NCI-H748 treated with DMSO at 0.1 percent for 48 hours (cell line): ENCODE results near the gene RAPGEF2.
A peak's percentile ranks its signal among the peaks of the same experiment; 100 is the strongest.
"Not testable (repeated sequence)": the region's sequence is repeated elsewhere in the genome, so short reads cannot be mapped to it uniquely, and the experiment has no call there.

Experiments used
- DNase-seq: peaks from one replicate; lab custom pipeline; 2025; lab: John Stamatoyannopoulos, UW

The RAPGEF2 gene

GRCh38 chr4:159137176-159137575 lies 34.3 kb downstream of the RAPGEF2 start:
- DNase-seq = peak; percentile 22

- no peak for DNase-seq
These were observed 35.6 kb downstream of the RAPGEF2 start for GRCh38 chr4:159138436-159138835.

DNA sequence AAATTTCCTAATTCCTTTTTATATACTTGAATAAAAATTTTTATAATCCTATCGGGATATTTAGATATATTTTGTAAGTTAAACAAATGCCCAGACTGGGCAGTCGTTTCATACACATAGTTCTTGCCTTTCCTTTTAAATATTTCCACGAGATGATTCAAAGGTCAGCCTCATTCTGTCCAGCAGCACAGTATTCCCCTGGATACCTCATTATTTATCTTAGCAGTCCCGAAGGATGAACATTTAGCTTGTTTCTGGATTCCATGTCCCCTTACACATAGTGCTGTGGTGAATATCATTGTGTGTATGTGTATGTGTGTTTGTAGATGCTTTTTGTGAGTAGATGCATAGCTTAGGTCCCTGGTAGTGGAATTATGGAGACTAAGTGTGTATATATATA lies 38.3 kb downstream of the RAPGEF2 start:
- no peak for DNase-seq

DNA sequence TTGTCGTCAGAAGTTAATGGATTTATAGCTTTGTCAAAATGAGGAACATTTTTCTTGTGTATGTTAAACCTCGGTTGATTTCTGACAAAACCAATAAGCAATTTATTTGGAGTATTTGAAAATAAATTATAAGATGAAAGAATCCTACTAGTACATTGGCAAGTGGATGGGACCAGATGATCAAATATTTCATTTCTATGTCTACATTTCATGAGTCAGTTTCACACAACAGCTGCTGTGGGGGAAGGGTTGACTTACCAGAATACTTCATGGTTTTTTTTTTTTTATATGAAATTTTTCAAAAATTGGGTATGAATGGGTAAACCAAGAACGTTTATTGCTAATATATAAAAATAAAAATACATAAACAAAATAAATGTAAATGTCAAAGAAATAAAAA lies 39.4 kb downstream of the RAPGEF2 start:
- DNase-seq = no peak

GRCh38 chr4:159142681-159143384 lies 40.0 kb downstream of the RAPGEF2 start:
- DNase-seq = no peak

DNA sequence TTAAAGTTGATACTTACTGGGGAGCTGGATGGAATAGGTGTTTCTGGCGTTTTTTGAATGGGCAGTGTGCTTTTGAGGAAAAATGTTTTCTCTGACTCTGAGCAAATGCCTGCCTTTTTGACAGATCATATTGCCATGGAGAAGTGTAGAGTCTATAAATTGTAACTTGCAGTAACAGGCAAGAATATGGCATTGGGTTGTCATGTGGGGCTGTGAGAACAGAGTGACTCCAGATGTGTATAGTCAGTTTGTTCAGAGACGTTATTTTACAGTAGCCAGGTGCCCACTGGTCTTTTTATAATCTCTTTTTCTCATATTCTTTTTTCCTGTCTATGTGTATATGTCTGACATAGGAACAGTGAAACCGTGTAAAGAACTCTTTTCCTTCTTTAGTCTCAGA lies 40.8 kb downstream of the RAPGEF2 start:
- DNase-seq = no peak

- DNase-seq = no peak
These were observed 41.3 kb downstream of the RAPGEF2 start for GRCh38 chr4:159144112-159144694.

DNA sequence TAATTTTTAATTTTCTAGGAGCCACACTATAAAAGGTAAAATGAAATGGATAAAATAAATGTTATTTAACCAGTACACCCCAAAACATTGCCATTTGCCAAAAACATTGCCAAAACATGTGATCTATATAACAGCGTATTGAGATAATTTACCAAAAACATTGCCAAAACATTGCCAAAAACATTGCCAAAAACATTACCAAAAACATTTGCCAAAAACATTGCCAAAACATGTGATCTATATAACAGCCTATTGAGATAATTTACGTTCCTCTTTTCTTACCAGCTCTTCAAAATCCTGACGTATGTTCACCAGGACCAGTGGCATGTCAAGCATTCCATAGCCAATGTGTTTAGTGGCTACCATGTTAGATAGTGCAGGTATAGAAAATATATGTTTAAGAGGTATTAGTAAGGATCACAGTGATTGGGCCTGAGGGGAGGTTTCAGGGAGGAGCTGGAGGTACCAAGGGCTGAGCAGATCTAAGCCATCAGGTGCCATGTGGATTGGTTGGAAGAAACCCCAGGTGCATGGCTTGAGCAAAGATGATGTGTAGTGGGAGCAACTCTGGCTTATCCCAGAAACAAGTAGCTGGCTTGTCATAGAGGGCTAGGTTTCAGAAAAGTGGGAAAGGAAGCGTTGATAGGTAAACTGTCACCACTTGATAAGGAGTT lies 42.6 kb downstream of the RAPGEF2 start:
- no peak for DNase-seq

- no peak for DNase-seq
These were observed 43.1 kb downstream of the RAPGEF2 start for GRCh38 chr4:159145992-159146330.

- no peak for DNase-seq
These were observed 43.6 kb downstream of the RAPGEF2 start for GRCh38 chr4:159146488-159146887.

DNA sequence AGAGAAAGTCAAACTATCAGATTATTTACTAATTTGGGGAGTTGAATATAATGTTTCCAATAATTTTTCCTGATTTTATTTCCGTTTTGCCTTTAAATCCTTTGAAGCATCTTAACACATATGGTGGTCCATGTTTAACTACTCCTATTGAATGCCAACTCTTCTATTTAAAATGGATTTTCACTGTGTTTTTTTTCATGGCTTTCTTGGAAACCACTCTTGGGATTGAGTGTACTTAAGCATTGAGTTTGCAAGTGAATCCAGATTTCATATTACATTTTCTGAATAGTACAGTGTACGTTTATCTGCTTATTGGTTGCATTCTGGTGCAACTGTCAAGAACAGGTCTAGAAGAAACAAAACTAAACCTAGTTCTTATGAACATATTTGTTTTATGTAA lies 45.6 kb downstream of the RAPGEF2 start:
- DNase-seq = no peak

DNA sequence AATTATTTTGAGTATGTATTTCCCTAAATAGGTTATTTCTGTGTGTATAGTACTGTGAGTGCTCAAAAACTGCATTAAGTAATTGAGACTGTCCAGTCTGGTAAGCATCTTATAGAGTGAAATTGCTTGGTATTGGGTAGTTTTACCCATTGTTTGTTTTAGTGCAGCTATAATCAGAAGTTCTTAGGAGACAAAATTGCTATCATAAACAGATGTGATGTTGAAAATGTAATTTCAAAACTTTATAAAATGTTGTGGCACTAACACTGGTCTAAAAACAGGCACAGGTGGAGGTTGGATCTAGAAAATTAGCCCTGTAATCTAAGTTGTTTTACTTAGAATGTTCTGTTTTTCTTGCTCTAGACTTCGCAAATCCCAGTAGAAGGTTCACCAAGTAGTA lies 46.8 kb downstream of the RAPGEF2 start:
- DNase-seq = no peak

DNA sequence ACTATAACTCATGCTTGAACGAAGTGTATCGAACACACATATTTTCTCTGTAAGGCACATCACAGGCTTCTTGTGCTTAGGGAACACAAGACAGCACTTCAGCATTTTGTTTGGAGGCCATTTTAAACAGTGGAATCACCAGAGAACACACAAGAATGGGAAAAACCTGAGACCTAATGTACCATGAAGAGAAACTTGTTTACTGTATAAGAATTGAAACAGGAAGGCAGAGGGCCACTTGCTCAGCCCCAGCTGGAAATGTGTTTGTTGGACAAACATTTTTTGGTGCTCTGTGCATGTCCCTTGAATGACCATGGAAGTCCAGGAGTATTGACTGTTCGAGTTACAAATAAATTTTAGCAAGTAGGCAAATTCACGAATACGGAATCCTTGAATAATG lies 47.5 kb downstream of the RAPGEF2 start:
- DNase-seq = no peak

DNA sequence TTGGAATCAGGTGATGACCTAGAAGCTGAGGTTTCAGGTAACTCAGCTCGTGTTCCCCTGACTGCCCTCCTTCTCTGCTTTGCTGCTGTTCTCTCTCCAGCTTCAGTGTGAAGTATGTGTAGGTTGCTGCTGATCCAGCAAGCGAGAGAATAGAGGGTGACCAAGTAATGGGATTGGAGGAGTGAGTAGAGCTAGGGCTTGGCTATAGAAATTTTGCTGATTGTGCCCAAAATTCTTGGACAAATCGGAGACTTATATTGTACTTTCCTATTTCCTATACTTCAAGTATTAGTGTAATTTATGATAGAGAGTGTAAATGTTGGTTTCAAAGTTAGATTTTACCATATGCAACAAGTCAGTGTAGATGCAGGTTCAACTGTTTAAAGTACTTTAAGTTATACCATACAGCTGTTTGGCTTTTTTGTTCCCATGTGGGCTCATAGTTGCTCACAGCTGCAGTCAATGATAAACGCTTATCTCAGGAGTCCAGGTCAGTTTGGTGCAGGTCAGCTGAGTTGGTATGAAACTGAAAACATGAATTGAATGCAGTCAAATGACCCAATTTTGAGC lies 48.0 kb downstream of the RAPGEF2 start:
- no peak for DNase-seq

GRCh38 chr4:159151689-159152088 lies 48.8 kb downstream of the RAPGEF2 start:
- DNase-seq = no peak

- DNase-seq = no peak
These were observed 49.3 kb downstream of the RAPGEF2 start for GRCh38 chr4:159152181-159152580.

DNA sequence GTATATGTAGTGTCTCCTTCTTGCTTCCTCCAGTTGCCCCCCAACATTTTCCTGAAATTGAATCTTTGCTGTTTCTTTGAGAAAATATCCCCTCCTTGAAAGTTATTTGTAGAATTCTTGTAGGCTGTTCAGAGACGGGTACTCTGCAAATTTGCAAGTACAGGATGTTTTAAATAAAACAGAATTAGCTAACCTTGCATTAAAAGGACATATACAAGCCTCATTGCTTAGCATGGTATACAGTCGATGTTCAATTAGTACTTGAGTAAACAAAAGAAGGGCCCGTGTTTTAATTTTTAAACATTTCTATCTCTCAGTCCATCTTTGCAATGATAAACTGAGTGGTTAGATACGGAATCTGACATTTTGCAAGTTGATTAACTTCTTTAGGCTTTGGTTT lies 50.8 kb downstream of the RAPGEF2 start:
- DNase-seq = no peak

- DNase-seq = no peak
These were observed 52.2 kb downstream of the RAPGEF2 start for GRCh38 chr4:159155119-159155518.

DNA sequence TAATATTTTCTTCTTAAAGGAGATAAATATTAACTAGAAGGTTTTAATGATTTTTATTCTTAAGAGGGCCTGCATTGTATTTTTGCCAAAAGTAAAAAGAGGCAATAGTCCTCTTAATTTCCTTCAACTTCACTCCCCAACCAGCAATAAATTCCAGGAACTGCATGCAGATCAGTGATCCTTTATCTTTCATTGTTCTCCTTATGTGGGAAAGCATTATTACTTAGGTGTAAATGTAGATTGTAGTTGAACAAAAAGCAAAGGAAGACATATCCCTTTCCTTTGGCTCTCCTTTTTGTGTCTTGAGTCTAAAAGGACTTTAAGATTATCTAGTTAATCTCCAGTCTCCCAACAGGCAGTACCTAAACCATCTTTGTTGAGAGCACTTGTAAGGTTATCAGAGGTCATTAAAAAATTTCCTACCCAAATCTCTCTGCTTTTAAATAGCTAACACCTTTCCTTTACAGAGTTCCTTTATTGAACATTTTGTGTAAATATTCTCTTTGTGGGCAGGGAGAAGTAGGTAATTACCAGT lies 55.3 kb downstream of the RAPGEF2 start:
- DNase-seq = no peak

DNA sequence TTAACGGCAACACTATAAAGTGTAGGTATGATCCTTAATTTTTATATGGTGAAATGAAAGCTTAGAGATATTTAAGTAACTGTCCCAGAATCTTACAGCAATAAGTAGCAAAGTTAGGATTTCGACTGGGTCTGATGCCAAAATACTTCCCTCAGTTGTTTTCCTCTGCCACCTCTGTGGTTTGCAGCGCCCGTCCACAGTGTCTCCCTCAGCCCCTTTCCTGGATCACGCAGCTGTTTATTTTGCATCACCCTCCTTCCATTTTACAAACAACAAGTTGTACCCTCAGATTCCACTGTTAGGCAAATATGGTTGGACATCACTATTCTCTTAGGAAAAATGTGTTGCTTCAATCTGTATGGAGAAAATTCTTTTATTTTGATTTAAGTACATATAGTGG lies 56.1 kb downstream of the RAPGEF2 start:
- no peak for DNase-seq

DNA sequence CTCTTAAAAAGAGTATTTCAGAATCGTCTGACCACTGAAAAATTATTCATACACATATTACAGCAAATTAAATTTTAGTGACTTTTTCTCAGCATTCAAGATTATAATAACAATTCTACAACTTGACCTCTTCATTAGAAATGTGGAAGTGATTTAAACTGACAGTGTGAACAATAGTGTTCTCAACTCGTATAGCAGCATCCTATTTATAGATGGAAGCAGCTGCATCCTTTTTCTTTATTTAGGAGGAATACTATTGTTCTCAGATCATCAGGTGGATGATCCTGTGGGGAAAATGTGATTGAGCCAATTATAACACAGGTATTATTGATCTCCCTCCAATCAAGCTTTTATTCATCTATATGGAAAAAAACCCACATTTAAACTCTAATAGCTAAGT lies 56.7 kb downstream of the RAPGEF2 start:
- peak; percentile 42 for DNase-seq

GRCh38 chr4:159160242-159160641 lies 57.4 kb downstream of the RAPGEF2 start:
- no peak for DNase-seq

DNA sequence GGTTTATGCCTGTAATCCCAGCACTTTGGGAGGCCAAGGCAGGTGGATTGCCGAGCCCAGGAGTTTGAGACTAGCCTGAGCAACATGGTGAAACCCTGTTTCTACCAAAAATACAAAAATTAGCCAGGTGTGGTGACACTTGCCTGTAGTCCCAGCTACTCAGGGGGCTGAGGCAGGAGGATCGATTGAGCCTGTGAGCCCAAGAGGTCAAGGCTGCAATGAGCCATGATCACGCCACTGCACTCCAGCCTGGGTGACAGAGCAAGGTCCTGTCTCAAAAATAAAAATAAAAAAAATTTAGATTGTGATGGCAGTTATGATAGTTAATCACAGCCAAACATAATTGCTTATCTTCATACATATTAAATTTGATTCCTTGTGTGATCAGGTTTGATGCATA lies 58.6 kb downstream of the RAPGEF2 start:
- not testable (repeated sequence) for DNase-seq
